Measurements from ENCODE around the gene TINAGL1. TPM values are rescaled to one million over a fixed set of nuclear protein-coding genes. Genes with fewer than 3 reads are reported as not detected.
A peak's percentile ranks its signal among the peaks of the same experiment; 100 is the strongest.

The TINAGL1 gene
- total and polyA plus RNA-seq, 4 donors = 5.3 to 41.2 (median 13.2) TPM

DNA sequence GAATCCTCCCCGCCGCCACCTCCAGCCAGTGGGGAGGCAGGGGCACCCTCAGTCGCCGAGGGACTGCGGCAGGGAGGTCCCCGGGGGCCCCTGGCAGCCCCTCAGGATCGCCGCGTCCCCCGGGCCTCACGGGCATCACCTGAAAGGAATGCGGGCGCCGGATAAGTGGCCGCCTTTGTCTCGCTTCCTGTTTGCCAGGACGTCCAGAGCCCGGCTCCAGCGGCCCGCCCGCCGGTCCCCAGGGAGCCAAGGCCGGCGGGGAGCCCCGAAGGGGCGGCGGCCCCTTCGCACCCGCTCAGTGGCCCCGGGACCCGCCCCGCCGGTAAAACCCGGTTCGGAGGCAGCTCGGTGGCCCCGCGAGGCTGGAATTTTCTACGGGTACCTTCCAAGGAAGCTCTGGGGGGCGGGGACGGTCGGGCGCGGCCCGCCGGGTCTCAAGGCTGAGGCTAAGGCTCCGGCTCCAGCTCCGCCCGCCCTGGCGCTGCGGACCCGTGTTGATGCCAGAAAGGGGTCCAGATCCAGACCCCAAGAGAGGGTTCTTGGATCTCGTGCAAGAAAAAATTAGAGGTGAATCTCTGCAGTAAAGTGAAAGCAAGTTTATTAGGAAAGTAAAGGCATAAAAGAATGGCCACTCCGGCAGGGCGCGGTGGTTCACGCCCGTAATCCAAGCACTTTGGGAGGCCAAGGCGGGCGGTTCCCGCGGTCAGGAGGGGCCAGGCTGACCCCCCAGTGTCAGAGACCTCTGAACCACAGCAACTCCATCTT, 12.6 kb downstream of the TINAGL1 start:
- no peak overlapping the region for H3K4me3 ChIP-seq (ENCODE audit: low read depth, low read length)
- H3K27ac ChIP-seq (ENCODE audit: low read depth, low read length) = no peak overlapping the region
- peaks cover 56% of the 10 kb centered on the region for H3K27me3 ChIP-seq (ENCODE audit: control insufficient read depth, insufficient read depth, low read length)
- no peaks in the 10 kb centered on the region for H3K9me3 ChIP-seq (ENCODE audit: control insufficient read depth, insufficient read depth, low read length)
- DNase-seq (ENCODE audit: low read depth in 4 of 6, low spot score in 6 of 6) = no peak
- 16% methylated on average over 62 of the region's 62 CpGs for WGBS (ENCODE audit: insufficient coverage)
- H3K36me3 ChIP-seq (ENCODE audit: control insufficient read depth, insufficient read depth, low read length) = no peaks in the 10 kb centered on the region
- H3K4me1 ChIP-seq (ENCODE audit: control insufficient read depth, insufficient read depth, low read length) = peaks cover 35% of the 10 kb centered on the region

DNA sequence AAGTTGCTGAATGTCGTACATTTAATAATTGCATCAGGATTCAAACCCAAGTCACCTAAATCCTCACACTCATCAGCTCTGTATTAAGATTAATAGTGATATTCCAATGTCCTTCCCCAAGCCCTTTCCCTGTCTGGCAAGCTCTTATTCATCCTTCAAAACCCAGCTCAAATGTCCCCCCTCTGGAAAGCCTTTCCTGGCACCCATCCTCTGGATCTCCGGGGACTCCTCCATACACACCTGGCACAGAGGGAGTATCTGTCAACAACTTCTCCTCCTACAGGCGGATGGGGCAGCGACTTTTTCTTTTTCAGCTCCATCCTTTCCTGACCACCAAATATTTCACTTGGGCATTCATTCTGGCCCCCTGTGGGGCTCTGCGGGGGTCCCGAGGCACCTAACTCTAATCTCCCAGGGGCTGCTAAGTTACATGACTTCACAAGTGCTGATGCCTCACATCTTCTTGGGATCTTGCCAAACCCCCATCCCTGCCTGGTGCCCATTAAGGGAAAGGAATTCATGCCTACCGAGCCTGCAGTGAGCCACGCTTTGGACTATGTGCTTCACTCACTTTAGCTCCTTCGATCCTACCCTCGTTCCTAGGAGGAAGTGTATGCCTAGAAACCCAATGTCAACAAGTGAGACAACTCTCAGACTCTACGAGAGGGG, 15.2 kb downstream of the TINAGL1 start:
- H3K27me3 ChIP-seq (ENCODE audit: control insufficient read depth, insufficient read depth, low read length) = peaks cover 42% of the 10 kb centered on the region
- H3K4me1 ChIP-seq (ENCODE audit: control insufficient read depth, insufficient read depth, low read length) = peaks cover 21% of the 10 kb centered on the region
- 76% methylated on average over 6 of the region's 11 CpGs for WGBS (ENCODE audit: insufficient coverage)
- no peak overlapping the region for H3K4me3 ChIP-seq (ENCODE audit: low read depth, low read length)
- no peaks in the 10 kb centered on the region for H3K9me3 ChIP-seq (ENCODE audit: control insufficient read depth, insufficient read depth, low read length)
- DNase-seq (ENCODE audit: low read depth in 4 of 6, low spot score in 6 of 6) = no peak
- no peaks in the 10 kb centered on the region for H3K36me3 ChIP-seq (ENCODE audit: control insufficient read depth, insufficient read depth, low read length)
- H3K27ac ChIP-seq (ENCODE audit: low read depth, low read length) = no peak overlapping the region

DNA sequence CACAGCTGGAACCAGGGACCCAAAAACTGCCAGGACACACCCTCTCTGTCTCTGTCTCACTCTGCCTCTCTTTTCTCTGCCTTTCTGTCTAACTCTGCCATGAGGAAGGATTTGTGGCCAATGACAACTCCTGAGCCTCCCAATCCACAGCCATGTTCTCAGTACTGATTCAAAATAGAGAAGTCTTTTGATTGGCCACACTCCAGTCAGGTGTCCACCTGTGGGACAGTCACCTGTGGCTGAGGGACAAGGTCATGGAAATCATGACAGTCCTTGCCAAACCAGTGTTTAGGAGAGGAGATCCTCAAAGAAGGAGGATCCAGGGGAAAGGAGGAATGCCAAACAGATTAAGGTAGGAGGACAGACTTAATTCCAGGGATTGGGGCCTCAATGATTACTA, 15.8 kb downstream of the TINAGL1 start:
- H3K4me1 ChIP-seq (ENCODE audit: control insufficient read depth, insufficient read depth, low read length) = peaks cover 18% of the 10 kb centered on the region
- DNase-seq (ENCODE audit: low read depth in 4 of 6, low spot score in 6 of 6) = no peak
- H3K27ac ChIP-seq (ENCODE audit: low read depth, low read length) = no peak overlapping the region
- H3K9me3 ChIP-seq (ENCODE audit: control insufficient read depth, insufficient read depth, low read length) = no peaks in the 10 kb centered on the region
- peaks cover 37% of the 10 kb centered on the region for H3K27me3 ChIP-seq (ENCODE audit: control insufficient read depth, insufficient read depth, low read length)
- H3K36me3 ChIP-seq (ENCODE audit: control insufficient read depth, insufficient read depth, low read length) = no peaks in the 10 kb centered on the region
- no peak overlapping the region for H3K4me3 ChIP-seq (ENCODE audit: low read depth, low read length)

DNA sequence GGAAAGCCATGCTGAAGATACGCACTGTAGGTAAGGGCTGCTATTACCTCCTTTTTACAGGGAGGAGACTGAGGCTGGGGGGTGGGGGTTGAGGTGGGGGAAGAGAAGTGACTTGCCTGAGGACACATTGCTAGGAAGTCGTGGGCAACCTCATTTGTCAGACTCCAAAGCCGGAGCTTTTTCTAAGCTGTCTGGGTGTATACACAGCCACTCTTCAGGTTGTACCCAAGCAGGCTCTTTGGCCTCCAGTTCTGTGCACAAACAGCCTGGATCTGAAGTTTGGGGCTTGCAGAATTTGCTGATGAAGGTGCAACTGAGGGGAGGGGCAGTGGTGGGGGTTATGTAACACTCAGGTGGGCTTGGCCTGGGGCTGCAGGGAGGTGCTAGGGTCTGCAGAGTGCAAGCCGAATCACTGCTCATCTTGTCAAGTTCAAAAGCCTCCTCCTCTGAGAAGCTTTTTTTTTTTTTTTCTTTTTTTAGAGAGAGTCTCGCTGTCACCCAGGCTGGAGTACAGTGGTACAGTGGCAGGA, 16.9 kb downstream of the TINAGL1 start:
- Histone ChIP-seq H3K4me3 (ENCODE audit: low read depth, low read length) (no peak overlapping the region), H3K27me3 (ENCODE audit: control insufficient read depth, insufficient read depth, low read length) (peaks cover 27% of the 10 kb centered on the region), H3K36me3 (ENCODE audit: control insufficient read depth, insufficient read depth, low read length) (no peaks in the 10 kb centered on the region), H3K27ac (ENCODE audit: low read depth, low read length) (no peak overlapping the region), H3K4me1 (ENCODE audit: control insufficient read depth, insufficient read depth, low read length) (peaks cover 10% of the 10 kb centered on the region), H3K9me3 (ENCODE audit: control insufficient read depth, insufficient read depth, low read length) (no peaks in the 10 kb centered on the region)
- no peak for DNase-seq (ENCODE audit: low read depth in 4 of 6, low spot score in 6 of 6)
- WGBS (ENCODE audit: insufficient coverage) = 73% methylated on average over 3 of the region's 5 CpGs

DNA sequence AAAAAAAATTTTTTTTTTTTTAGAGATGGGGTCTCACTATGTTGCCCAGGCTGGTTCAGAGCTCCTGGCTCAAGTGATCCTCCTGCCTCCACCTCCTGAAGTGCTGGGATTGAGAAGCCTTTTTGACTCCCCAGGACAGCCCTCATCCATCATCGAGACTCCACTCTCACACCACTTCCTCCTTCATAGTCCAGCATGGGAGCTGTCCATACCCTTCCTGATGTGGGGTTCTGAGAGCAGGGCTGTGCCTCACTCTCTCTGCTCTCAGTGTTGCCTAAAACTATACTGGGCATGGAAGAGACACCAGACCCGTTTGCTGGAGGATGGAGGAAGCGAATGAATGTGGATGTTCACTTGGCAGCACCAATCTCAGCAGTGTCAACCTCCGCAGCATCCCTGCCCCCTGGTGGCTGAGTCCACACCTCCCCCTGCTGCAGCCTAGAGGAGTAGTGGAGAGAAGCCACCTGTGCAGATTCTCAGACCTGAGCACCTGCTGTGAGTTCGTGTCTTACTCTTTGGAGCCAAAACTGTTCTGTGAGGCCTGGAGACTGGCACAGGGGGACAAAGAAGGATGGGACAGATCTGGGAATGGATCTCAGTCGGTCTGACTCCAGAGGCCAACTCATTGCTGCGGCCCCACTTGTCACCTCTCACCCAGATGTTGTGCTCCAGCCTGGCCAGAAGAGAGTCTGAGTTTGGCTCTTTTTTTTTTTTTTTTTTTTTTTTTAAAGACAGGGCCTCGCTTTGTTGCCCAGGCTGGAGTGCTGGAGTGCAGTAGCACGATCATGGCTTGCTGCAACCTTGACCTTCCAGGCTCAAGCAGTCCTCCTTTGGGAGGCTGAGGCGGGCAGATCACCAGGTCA, 17.7 kb downstream of the TINAGL1 start:
- no peak overlapping the region for H3K4me3 ChIP-seq (ENCODE audit: low read depth, low read length)
- no peaks in the 10 kb centered on the region for H3K9me3 ChIP-seq (ENCODE audit: control insufficient read depth, insufficient read depth, low read length)
- 49% methylated on average over 8 of the region's 10 CpGs for WGBS (ENCODE audit: insufficient coverage)
- peak in 1 of 6 donors; percentile 40 for DNase-seq (ENCODE audit: low read depth in 4 of 6, low spot score in 6 of 6)
- peaks cover 19% of the 10 kb centered on the region for H3K27me3 ChIP-seq (ENCODE audit: control insufficient read depth, insufficient read depth, low read length)
- H3K27ac ChIP-seq (ENCODE audit: low read depth, low read length) = no peak overlapping the region
- H3K36me3 ChIP-seq (ENCODE audit: control insufficient read depth, insufficient read depth, low read length) = no peaks in the 10 kb centered on the region
- peaks cover 4% of the 10 kb centered on the region for H3K4me1 ChIP-seq (ENCODE audit: control insufficient read depth, insufficient read depth, low read length)

DNA sequence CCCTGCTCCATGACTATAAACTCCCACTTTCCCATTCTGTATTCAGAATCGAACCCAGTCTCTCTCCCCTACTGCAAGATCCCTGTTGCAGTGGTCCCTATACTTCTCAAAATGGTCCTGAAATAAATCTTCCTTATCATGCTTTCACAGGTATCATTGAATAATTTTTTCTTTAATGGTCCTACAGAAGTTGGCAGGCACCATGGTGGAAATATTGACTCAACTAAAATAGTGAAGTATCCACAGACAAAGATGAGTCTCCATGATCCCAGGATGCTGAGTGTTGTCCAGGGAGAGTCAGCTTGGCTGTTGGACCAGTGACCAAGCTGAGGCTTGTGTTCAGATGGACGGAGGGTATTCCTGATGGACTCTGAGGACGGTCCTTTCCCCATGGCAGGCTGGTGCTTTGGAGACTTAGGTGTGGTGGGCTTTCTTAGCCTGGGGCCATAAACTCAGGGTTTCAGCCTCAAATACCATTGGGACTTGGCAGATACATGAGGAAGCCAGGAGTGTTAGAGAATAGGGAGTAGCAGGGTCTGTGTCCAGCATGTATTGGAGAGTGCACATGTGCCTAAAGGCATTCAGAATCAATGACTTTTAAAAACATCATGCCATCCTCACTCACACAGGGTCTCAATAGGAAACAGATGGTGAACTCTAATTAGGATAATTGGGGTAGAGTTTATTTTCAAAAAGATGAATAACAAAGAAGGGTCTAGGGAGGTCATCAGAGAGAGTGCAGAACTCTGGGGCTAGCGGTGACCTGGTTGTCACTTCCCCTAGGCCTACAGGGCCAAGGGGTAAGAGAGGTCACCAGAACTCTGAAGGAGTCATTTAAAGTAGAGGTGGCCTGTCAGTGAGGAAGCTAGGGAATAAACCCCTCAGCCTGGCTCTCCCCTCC, 19.8 kb downstream of the TINAGL1 start:
- Histone ChIP-seq H3K36me3 (ENCODE audit: control insufficient read depth, insufficient read depth, low read length) (no peaks in the 10 kb centered on the region), H3K27me3 (ENCODE audit: control insufficient read depth, insufficient read depth, low read length) (peaks cover 8% of the 10 kb centered on the region), H3K27ac (ENCODE audit: low read depth, low read length) (no peak overlapping the region), H3K4me1 (ENCODE audit: control insufficient read depth, insufficient read depth, low read length) (no peaks in the 10 kb centered on the region), H3K4me3 (ENCODE audit: low read depth, low read length) (no peak overlapping the region), H3K9me3 (ENCODE audit: control insufficient read depth, insufficient read depth, low read length) (no peaks in the 10 kb centered on the region)
- WGBS (ENCODE audit: insufficient coverage) = 82% methylated on average over 4 of the region's 4 CpGs
- DNase-seq (ENCODE audit: low read depth in 4 of 6, low spot score in 6 of 6) = no peak

DNA sequence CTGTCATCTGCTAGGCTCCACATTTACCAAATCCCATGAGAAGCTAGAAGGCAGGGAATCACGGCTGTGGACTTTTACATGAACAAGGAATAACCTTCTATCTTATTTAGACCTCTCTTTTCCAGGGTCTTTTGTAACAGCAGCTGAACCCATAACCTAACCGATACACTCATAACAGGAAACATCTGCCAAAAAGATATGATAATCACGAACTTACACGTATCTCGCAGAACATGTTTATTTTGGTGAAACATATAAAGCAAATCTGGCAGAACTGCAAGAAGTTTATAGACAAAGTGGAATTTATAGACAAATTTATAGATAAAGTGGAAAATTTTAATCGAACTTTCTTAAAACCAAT, 20.4 kb downstream of the TINAGL1 start:
- DNase-seq (ENCODE audit: low read depth in 4 of 6, low spot score in 6 of 6) = no peak
- no peak overlapping the region for H3K27ac ChIP-seq (ENCODE audit: low read depth, low read length)
- H3K4me1 ChIP-seq (ENCODE audit: control insufficient read depth, insufficient read depth, low read length) = no peaks in the 10 kb centered on the region
- no peaks in the 10 kb centered on the region for H3K36me3 ChIP-seq (ENCODE audit: control insufficient read depth, insufficient read depth, low read length)
- 55% methylated on average over 1 of the region's 6 CpGs for WGBS (ENCODE audit: insufficient coverage)
- H3K27me3 ChIP-seq (ENCODE audit: control insufficient read depth, insufficient read depth, low read length) = peaks cover 5% of the 10 kb centered on the region
- H3K4me3 ChIP-seq (ENCODE audit: low read depth, low read length) = no peak overlapping the region
- no peaks in the 10 kb centered on the region for H3K9me3 ChIP-seq (ENCODE audit: control insufficient read depth, insufficient read depth, low read length)

DNA sequence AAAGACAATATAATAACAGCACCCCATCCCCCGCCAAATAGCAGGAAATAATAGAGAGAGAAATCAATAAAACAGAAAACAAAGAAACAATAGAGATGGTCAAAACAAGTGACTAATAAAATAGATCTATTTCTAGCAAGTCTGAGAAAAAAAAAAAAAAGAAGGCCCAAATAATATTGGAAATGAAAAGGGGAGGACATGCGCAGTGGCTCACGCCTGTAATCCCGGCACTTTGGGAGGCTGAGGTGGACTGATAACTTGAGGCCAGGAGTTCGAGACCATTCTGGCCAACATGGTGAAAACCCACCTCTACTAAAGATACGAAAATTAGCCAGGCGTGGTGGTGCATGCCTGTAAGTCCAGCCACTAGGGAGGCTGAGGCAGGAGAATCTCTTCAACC, 22.7 kb downstream of the TINAGL1 start:
- Histone ChIP-seq H3K27me3 (ENCODE audit: control insufficient read depth, insufficient read depth, low read length) (no peaks in the 10 kb centered on the region), H3K4me3 (ENCODE audit: low read depth, low read length) (no peak overlapping the region), H3K9me3 (ENCODE audit: control insufficient read depth, insufficient read depth, low read length) (no peaks in the 10 kb centered on the region), H3K36me3 (ENCODE audit: control insufficient read depth, insufficient read depth, low read length) (no peaks in the 10 kb centered on the region), H3K4me1 (ENCODE audit: control insufficient read depth, insufficient read depth, low read length) (no peaks in the 10 kb centered on the region), H3K27ac (ENCODE audit: low read depth, low read length) (no peak overlapping the region)
- DNase-seq (ENCODE audit: low read depth in 4 of 6, low spot score in 6 of 6) = no peak
- WGBS (ENCODE audit: insufficient coverage) = 64% methylated on average over 2 of the region's 7 CpGs

DNA sequence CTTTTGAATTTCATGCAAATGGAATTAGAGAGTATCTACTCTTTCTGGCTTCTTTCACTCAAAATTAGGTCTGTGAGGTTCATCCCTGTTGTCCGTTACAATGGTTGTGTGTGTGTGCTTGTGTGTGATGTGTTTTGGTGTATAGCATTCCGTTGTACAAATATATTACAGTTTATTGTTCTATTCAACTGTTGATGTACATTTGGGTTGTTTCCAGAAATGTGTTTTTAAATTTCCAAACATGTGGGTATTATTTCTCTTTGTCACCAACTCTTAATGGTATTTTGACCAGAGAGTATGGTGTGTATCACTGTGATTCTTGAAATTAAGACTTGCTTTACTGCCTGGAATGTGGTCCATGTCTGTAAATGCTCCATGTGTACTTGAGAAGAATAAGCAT, 24.3 kb downstream of the TINAGL1 start:
- no CpG with 5 or more reads among the region's 2 CpGs for WGBS (ENCODE audit: insufficient coverage)
- H3K9me3 ChIP-seq (ENCODE audit: control insufficient read depth, insufficient read depth, low read length) = no peaks in the 10 kb centered on the region
- no peaks in the 10 kb centered on the region for H3K36me3 ChIP-seq (ENCODE audit: control insufficient read depth, insufficient read depth, low read length)
- DNase-seq (ENCODE audit: low read depth in 4 of 6, low spot score in 6 of 6) = no peak
- H3K4me1 ChIP-seq (ENCODE audit: control insufficient read depth, insufficient read depth, low read length) = no peaks in the 10 kb centered on the region
- H3K27me3 ChIP-seq (ENCODE audit: control insufficient read depth, insufficient read depth, low read length) = no peaks in the 10 kb centered on the region
- no peak overlapping the region for H3K27ac ChIP-seq (ENCODE audit: low read depth, low read length)
- no peak overlapping the region for H3K4me3 ChIP-seq (ENCODE audit: low read depth, low read length)

Measured in spinal cord (tissue), 10 donors.